GM23338 (cell line): ENCODE data around the gene HOXA2. TPM values are rescaled to one million over a fixed set of nuclear protein-coding genes. Genes with fewer than 3 reads are reported as not detected.

Source experiments
- ATAC-seq: fragments of 200-7000 bp; cut with Tn5 transposase; 3 replicates; pipeline ENCODE4 v1.9.1; 2020
- DNase-seq: peaks from one replicate; pipeline ENCODE4 v3.0.0-alpha.2; 2015; ENCODE audit warnings: low spot score
- H2AFZ ChIP-seq: fragments of 200-600 bp; sonication (generic); 2 replicates; pipeline ENCODE4 v1.8.0; 2016; ENCODE audit warnings: antibody characterized with exemption, mild to moderate bottlenecking, moderate library complexity
- H3F3A ChIP-seq: fragments of 200-600 bp; sonication (generic); replicated peaks from 2 replicates; pipeline ENCODE4 v1.8.0; 2017; ENCODE audit warnings: antibody characterized with exemption, mixed run types, low read depth
- H3K27ac ChIP-seq: fragments of 200-600 bp; sonication (generic); 2 replicates; pipeline ENCODE4 v1.6.1; 2016; ENCODE audit warnings: low read depth
- H3K27me3 ChIP-seq: fragments of 200-600 bp; sonication (generic); 2 replicates; pipeline ENCODE4 v1.8.0; 2016; ENCODE audit warnings: mild to moderate bottlenecking, mixed run types, moderate library complexity; ENCODE audit not compliant: insufficient read depth
- H3K36me3 ChIP-seq: fragments of 200-600 bp; sonication (generic); 2 replicates; pipeline ENCODE4 v1.8.0; 2016; ENCODE audit warnings: mild to moderate bottlenecking; ENCODE audit not compliant: insufficient read depth
- H3K4me1 ChIP-seq: fragments of 200-600 bp; sonication (generic); 2 replicates; pipeline ENCODE4 v1.8.0; 2016; ENCODE audit warnings: mild to moderate bottlenecking, moderate library complexity; ENCODE audit not compliant: insufficient read depth
- H3K4me2 ChIP-seq: fragments of 200-600 bp; sonication (generic); 2 replicates; pipeline ENCODE4 v1.7.1; 2017; ENCODE audit warnings: mixed run types
- H3K4me3 ChIP-seq: fragments of 200-600 bp; sonication (generic); 2 replicates; pipeline ENCODE4 v1.6.1; 2016; ENCODE audit warnings: mixed run types
- H3K79me2 ChIP-seq: fragments of 200-600 bp; sonication (generic); replicated peaks from 2 replicates; pipeline ENCODE4 v1.8.0; 2017; ENCODE audit warnings: mild to moderate bottlenecking; ENCODE audit not compliant: insufficient read depth
- H3K9me2 ChIP-seq: fragments of 200-600 bp; sonication (generic); 2 replicates; pipeline ENCODE4 v1.8.0; 2017; ENCODE audit not compliant: insufficient read depth
- H4K20me1 ChIP-seq: fragments of 200-600 bp; sonication (generic); replicated peaks from 2 replicates; pipeline ENCODE4 v1.8.0; 2017; ENCODE audit warnings: mild to moderate bottlenecking; ENCODE audit not compliant: insufficient read depth
- H3K27ac Mint-ChIP-seq: 2 replicates; pipeline ENCODE4 v1.8.0; 2020; ENCODE audit warnings: inconsistent platforms, mild to moderate bottlenecking, moderate library complexity, mixed read lengths
- H3K27me3 Mint-ChIP-seq: 3 replicates; pipeline ENCODE4 v1.8.0; 2022; ENCODE audit warnings: low read depth, mild to moderate bottlenecking, moderate library complexity, mixed read lengths, inconsistent platforms; ENCODE audit not compliant: insufficient read depth, poor library complexity
- H3K36me3 Mint-ChIP-seq: 3 replicates; pipeline ENCODE4 v1.8.0; 2021; ENCODE audit warnings: low read depth, mild to moderate bottlenecking, inconsistent platforms, moderate library complexity, mixed read lengths
- H3K4me1 Mint-ChIP-seq: 3 replicates; pipeline ENCODE4 v1.8.0; 2020; ENCODE audit warnings: mild to moderate bottlenecking, inconsistent platforms, mixed read lengths
- H3K4me3 Mint-ChIP-seq: 3 replicates; pipeline ENCODE4 v1.8.0; 2021; ENCODE audit warnings: moderate library complexity, mild to moderate bottlenecking, inconsistent platforms, mixed read lengths
- H3K9me3 Mint-ChIP-seq: 3 replicates; pipeline ENCODE4 v1.8.0; 2020; ENCODE audit warnings: moderate library complexity, mild to moderate bottlenecking, inconsistent platforms, mixed read lengths
- ETS1 ChIP-seq: IDR thresholded peaks from 2 replicates; pipeline ENCODE4 v1.6.1; 2016; ENCODE audit warnings: antibody characterized with exemption
- EZH2 ChIP-seq: fragments of 200-600 bp; sonication (generic); IDR thresholded peaks from one replicate; pipeline ENCODE4 v1.8.0; 2017; ENCODE audit warnings: antibody characterized with exemption, mild to moderate bottlenecking, low read depth; ENCODE audit not compliant: unreplicated experiment
- EZH2phosphoT487 ChIP-seq: fragments of 200-600 bp; sonication (generic); IDR thresholded peaks from one replicate; pipeline ENCODE4 v1.8.1; 2018; ENCODE audit warnings: antibody characterized with exemption; ENCODE audit not compliant: unreplicated experiment
- JUNB ChIP-seq: IDR thresholded peaks from one replicate; pipeline ENCODE4 v1.6.1; 2016; ENCODE audit warnings: antibody characterized with exemption; ENCODE audit not compliant: unreplicated experiment
- POLR2AphosphoS5 ChIP-seq: IDR thresholded peaks from 2 replicates; pipeline ENCODE4 v1.6.1; 2016; ENCODE audit warnings: antibody characterized with exemption, low read depth
- REST ChIP-seq: IDR thresholded peaks from one replicate; pipeline ENCODE4 v1.6.1; 2018; ENCODE audit warnings: antibody characterized with exemption; ENCODE audit not compliant: unreplicated experiment
- ZNF331 ChIP-seq: fragments of 250-450 bp; sonication (Bioruptor Pico); IDR thresholded peaks from 2 replicates; pipeline ENCODE4 v1.5.0; 2020; ENCODE audit warnings: low read depth, mild to moderate bottlenecking, moderate library complexity
- polyA plus RNA-seq: library from polyadenylated mRNA; unstranded; fragments of >200 nt; fragmentation: Nextera tagmentation; extraction: Ambion mirVana; gene quantifications from 2 replicates; pipeline ENCODE4 v1.2.1, GENCODE V29; 2016
- total RNA-seq: library from RNA; depleted of rRNA; stranded (reverse); fragments of >200 nt; shearing (Covaris generic); gene quantifications from 2 replicates; pipeline ENCODE4 v1.2.3, GENCODE V29; 2014

Gene HOXA2
- total and polyA plus RNA-seq, 2 experiments from 2014 or later: not detected

- no peaks in the 10 kb centered on the region for H3K9me2 ChIP-seq
- H3K4me3 ChIP-seq: no peak overlapping the region
- Mint-ChIP-seq H3K27me3 (peaks cover 100% of the 10 kb centered on the region), H3K36me3 (no peaks in the 10 kb centered on the region; the same call in 2 of the 3 replicates), H3K27ac (no peak overlapping the region), H3K9me3 (peaks cover 2% of the 10 kb centered on the region; the same call in 1 of the 3 replicates), H3K4me3 (no peak overlapping the region), H3K4me1 (peaks cover 31% of the 10 kb centered on the region)
- no peaks in the 10 kb centered on the region for H3K36me3 ChIP-seq
- no peaks in the 10 kb centered on the region for H3K79me2 ChIP-seq
- H3K4me2 ChIP-seq: no peak overlapping the region; the same call in 1 of the 2 replicates
- H3K27me3 ChIP-seq: peaks cover 100% of the 10 kb centered on the region
- H4K20me1 ChIP-seq: peaks cover 72% of the 10 kb centered on the region
- peaks cover 38% of the 10 kb centered on the region for H3K4me1 ChIP-seq
- no peak overlapping the region for H3K27ac ChIP-seq
- H3F3A ChIP-seq: peaks cover 53% of the 10 kb centered on the region
- DNase-seq (no peak), ATAC-seq (no peak)
- no peak overlapping the region for H2AFZ ChIP-seq
- TF ChIP-seq EZH2phosphoT487 (peak; percentile 50), JUNB (no peak), EZH2 (peak; percentile 84)
These were observed 3.0 kb upstream of the HOXA2 start for GRCh38 chr7:27105301-27106031.

- peaks cover 75% of the 10 kb centered on the region for H4K20me1 ChIP-seq
- H3K4me1 ChIP-seq: peaks cover 43% of the 10 kb centered on the region
- no peak for TF ChIP-seq POLR2AphosphoS5
- TF ChIP-seq EZH2phosphoT487: peak; percentile 61
- TF ChIP-seq ETS1: no peak
- TF ChIP-seq EZH2: peak; percentile 81
- no peak for TF ChIP-seq ZNF331 (CRISPR knock-in tag)
- TF ChIP-seq REST: no peak
- TF ChIP-seq JUNB: no peak
- H2AFZ ChIP-seq: no peak overlapping the region
- Mint-ChIP-seq H3K4me1 (peaks cover 35% of the 10 kb centered on the region), H3K27ac (no peak overlapping the region), H3K27me3 (peaks cover 100% of the 10 kb centered on the region), H3K36me3 (no peaks in the 10 kb centered on the region; the same call in 2 of the 3 replicates), H3K9me3 (peaks cover 2% of the 10 kb centered on the region; the same call in 1 of the 3 replicates), H3K4me3 (no peak overlapping the region)
- H3K9me2 ChIP-seq: no peaks in the 10 kb centered on the region
- no peaks in the 10 kb centered on the region for H3K79me2 ChIP-seq
- no peak overlapping the region for H3K27ac ChIP-seq
- H3K4me2 ChIP-seq: no peak overlapping the region
- no peaks in the 10 kb centered on the region for H3K36me3 ChIP-seq
- ATAC-seq: no peak
- no peak overlapping the region for H3K4me3 ChIP-seq
- H3K27me3 ChIP-seq: peaks cover 100% of the 10 kb centered on the region
- H3F3A ChIP-seq: peaks cover 52% of the 10 kb centered on the region
- no peak for DNase-seq
These were observed 2.0 kb upstream of the HOXA2 start for GRCh38 chr7:27104341-27105058.
